Coronary artery (tissue), 2 donors: Measurements from ENCODE around the gene TEAD1.
A peak's percentile ranks its signal among the peaks of the same experiment; 100 is the strongest.

Source experiments
- DNase-seq: peaks from one replicate; pipeline ENCODE4 v3.0.0-alpha.2; 2017; ENCODE audit warnings: low spot score
- H3K27ac ChIP-seq, 2 donors: fragments of 200-600 bp; sonication (generic); one replicate each; pipeline ENCODE4 v1.5.1; 2016 to 2019
- H3K4me3 ChIP-seq: fragments of 200-600 bp; sonication (generic); 2 replicates; pipeline ENCODE4 v1.5.1; 2016; ENCODE audit warnings: mild to moderate bottlenecking, moderate library complexity
- TF ChIP-seq, protein P1 (sequence below): fragments of 200-600 bp; sonication (generic); IDR thresholded peaks from one replicate; pipeline ENCODE4 v1.5.1; 2019; ENCODE audit warnings: antibody characterized with exemption

The TEAD1 gene

GRCh38 chr11:12809864-12810567 lies 135.8 kb downstream of the TEAD1 start:
- H3K27ac ChIP-seq, result no peak overlapping the region
- no peak for DNase-seq
- TF ChIP-seq, protein P1, sequence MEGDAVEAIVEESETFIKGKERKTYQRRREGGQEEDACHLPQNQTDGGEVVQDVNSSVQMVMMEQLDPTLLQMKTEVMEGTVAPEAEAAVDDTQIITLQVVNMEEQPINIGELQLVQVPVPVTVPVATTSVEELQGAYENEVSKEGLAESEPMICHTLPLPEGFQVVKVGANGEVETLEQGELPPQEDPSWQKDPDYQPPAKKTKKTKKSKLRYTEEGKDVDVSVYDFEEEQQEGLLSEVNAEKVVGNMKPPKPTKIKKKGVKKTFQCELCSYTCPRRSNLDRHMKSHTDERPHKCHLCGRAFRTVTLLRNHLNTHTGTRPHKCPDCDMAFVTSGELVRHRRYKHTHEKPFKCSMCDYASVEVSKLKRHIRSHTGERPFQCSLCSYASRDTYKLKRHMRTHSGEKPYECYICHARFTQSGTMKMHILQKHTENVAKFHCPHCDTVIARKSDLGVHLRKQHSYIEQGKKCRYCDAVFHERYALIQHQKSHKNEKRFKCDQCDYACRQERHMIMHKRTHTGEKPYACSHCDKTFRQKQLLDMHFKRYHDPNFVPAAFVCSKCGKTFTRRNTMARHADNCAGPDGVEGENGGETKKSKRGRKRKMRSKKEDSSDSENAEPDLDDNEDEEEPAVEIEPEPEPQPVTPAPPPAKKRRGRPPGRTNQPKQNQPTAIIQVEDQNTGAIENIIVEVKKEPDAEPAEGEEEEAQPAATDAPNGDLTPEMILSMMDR, result no peak
- no peak overlapping the region for H3K4me3 ChIP-seq

GRCh38 chr11:12810568-12810894 lies 136.3 kb downstream of the TEAD1 start:
- TF ChIP-seq, protein P1, result no peak
- H3K27ac ChIP-seq, result no peak overlapping the region
- H3K4me3 ChIP-seq, result no peak overlapping the region
- DNase-seq, result no peak

DNA sequence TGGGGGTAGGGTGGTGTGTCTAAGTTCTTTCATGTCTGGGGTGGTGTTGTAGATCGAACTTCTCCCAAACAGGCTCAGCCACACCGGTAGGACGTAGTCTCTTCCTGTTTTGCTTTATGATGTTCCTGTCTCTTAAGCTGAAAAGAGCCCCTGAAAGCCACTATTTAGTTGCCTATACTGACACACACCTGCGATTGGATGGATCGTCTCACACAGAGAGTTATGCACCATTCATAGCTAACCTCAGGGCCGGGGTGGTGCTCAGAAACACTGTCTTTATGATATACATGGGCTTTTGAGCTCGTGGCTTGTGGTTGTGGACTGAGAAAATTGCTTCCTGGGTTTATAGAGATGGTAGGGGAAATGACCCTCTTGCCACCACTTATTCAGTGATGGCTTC lies 137.6 kb downstream of the TEAD1 start:
- Histone ChIP-seq H3K27ac (no peak overlapping the region), H3K4me3 (no peak overlapping the region)
- DNase-seq, result no peak
- TF ChIP-seq, protein P1, result no peak

DNA sequence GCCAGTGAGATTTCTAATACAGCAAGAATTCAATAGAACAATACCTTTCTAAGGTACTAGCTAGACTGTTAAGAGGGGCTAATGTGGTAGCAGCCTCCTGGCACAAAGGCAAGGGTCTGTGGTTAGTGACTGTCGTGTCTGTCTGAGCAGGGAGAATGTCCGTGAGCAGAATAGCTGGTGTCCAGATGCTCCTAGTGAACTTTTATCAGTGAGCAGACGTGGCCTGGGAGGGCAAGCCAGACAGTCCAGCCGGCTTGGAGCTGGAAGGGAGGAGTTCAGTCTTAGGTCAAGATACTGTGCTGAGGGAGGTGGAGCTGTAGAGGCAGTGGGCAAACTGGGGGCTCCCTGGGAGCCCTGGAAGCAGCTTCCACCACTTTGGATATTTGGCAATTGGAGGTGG lies 138.6 kb downstream of the TEAD1 start:
- H3K27ac ChIP-seq, result no peak overlapping the region

GRCh38 chr11:12813371-12814225 lies 139.4 kb downstream of the TEAD1 start:
- peak overlapping the region; percentile 60 for H3K4me3 ChIP-seq
- TF ChIP-seq, protein P1, result no peak
- peak overlapping the region in 1 of 2 donors; percentile 57 for H3K27ac ChIP-seq
- no peak for DNase-seq

More for the DNA sequence above, 138.6 kb downstream of the TEAD1 start:
- DNase-seq, result no peak
- H3K4me3 ChIP-seq, result no peak overlapping the region
- TF ChIP-seq, protein P1, result no peak

DNA sequence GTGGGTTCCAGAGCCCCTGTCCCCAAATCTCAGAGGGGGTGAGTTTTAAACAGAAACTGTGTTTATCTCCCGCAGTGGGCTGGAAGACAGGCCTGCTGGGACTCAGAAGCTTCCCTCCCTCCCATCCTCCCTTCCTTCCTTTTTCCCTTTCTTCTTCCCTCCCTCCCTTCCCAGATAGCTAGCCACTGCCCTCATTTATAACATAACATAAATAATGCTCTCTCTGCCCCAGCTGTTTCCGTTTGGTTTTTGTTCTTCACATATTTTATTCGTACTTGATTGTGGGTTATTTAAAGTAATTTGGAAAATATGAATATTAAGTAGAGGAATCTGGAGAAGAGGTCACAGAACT lies 140.9 kb downstream of the TEAD1 start:
- Histone ChIP-seq H3K4me3 (peak overlapping the region; percentile 60), H3K27ac (peak overlapping the region in 1 of 2 donors; percentile 57)
- DNase-seq, result no peak
- TF ChIP-seq, protein P1, result no peak
